Vagina (tissue), 2 donors: ENCODE data around the gene CHMP3. TPM values are rescaled to one million over a fixed set of nuclear protein-coding genes. Genes with fewer than 3 reads are reported as not detected.

Experiments
- DNase-seq, 2 donors: peaks; one replicate each; pipeline ENCODE4 v3.0.0-alpha.2; 2017; ENCODE audit errors: extremely low spot score in 2 of 2
- H3K27ac ChIP-seq: fragments of 200-600 bp; sonication (generic); one replicate; pipeline ENCODE4 v1.5.1; 2019
- H3K27me3 ChIP-seq: fragments of 200-600 bp; sonication (generic); one replicate; pipeline ENCODE4 v1.5.1; 2019
- H3K36me3 ChIP-seq, 2 donors: fragments of 200-600 bp; sonication (generic); one replicate each; pipeline ENCODE4 v1.5.1; 2017 to 2019
- H3K4me1 ChIP-seq: fragments of 200-600 bp; sonication (generic); one replicate; pipeline ENCODE4 v1.5.1; 2019
- H3K4me3 ChIP-seq, 2 donors: fragments of 200-600 bp; sonication (generic); 1 replicate in 1 of 2; 2 replicates in 1 of 2; pipeline ENCODE4 v1.5.1; 2016 to 2019
- H3K9me3 ChIP-seq: fragments of 200-600 bp; sonication (generic); one replicate; pipeline ENCODE4 v1.5.1; 2019
- CTCF ChIP-seq, 3 experiments: fragments of 450-650 bp in 2 of 3; fragments of 200-600 bp in 1 of 3; sonication (generic) in 1 of 3; IDR thresholded peaks; one replicate each; pipeline ENCODE4 v1.5.1; 2017 to 2019; ENCODE audit warnings: antibody characterized with exemption in 3 of 3, mild to moderate bottlenecking in 2 of 3, moderate library complexity in 2 of 3
- POLR2A ChIP-seq, 2 donors: fragments of 450-650 bp; IDR thresholded peaks; one replicate each; pipeline ENCODE4 v1.6.1; 2017; ENCODE audit warnings: antibody characterized with exemption in 2 of 2, mild to moderate bottlenecking in 2 of 2, moderate library complexity in 2 of 2
- POLR2AphosphoS5 ChIP-seq, 2 donors: sonication (generic); formaldehyde crosslinking; IDR thresholded peaks; one replicate each; pipeline ENCODE4 v1.9.0; 2017; ENCODE audit warnings: antibody characterized with exemption in 2 of 2, mild to moderate bottlenecking in 2 of 2, low read depth in 1 of 2; ENCODE audit not compliant: insufficient read depth in 1 of 2
- intact Hi-C: fragments of 100-400 bp; cut with DNase I; formaldehyde crosslinking; loops from one replicate; pipeline ENCODE4 v1.15.1; 2023
- total RNA-seq: library from RNA; depleted of rRNA; stranded (reverse); fragments of >200 nt; gene quantifications from one replicate; pipeline ENCODE4 v1.2.3, GENCODE V29; 2016

CHMP3 gene
- total RNA-seq, 1 donor from 2014 or later = 49.6 TPM

- Histone ChIP-seq H3K4me1 (no peaks in the 10 kb centered on the region), H3K36me3 (no peaks in the 10 kb centered on the region), H3K27me3 (no peaks in the 10 kb centered on the region), H3K4me3 (no peak overlapping the region), H3K9me3 (no peaks in the 10 kb centered on the region), H3K27ac (no peak overlapping the region)
- no peak for DNase-seq
- TF ChIP-seq POLR2A (IDR thresholded peaks at IDR 0.05) (no peak), POLR2AphosphoS5 (IDR thresholded peaks at IDR 0.05; ENCODE audit: insufficient read depth in 1 of 2, low read depth in 1 of 2) (no peak), CTCF (IDR thresholded peaks at IDR 0.05) (no peak)
- intact Hi-C loops = no loop called here
Measured at GRCh38 chr2:86519349-86519748, 43.9 kb downstream of the CHMP3 start.

- no peak for DNase-seq
- H3K9me3 ChIP-seq = no peaks in the 10 kb centered on the region
- H3K27me3 ChIP-seq = no peaks in the 10 kb centered on the region
- no peak overlapping the region for H3K27ac ChIP-seq
- H3K4me1 ChIP-seq = no peaks in the 10 kb centered on the region
- no peaks in the 10 kb centered on the region for H3K36me3 ChIP-seq
- TF ChIP-seq POLR2AphosphoS5 (IDR thresholded peaks at IDR 0.05; ENCODE audit: insufficient read depth in 1 of 2, low read depth in 1 of 2) (no peak), CTCF (IDR thresholded peaks at IDR 0.05) (no peak), POLR2A (IDR thresholded peaks at IDR 0.05) (no peak)
- H3K4me3 ChIP-seq = no peak overlapping the region
- intact Hi-C loops = no loop called here
Measured at GRCh38 chr2:86518481-86518880, 44.8 kb downstream of the CHMP3 start.

GRCh38 chr2:86513948-86514660 is 49.1 kb downstream of the CHMP3 start:
- intact Hi-C loops = no loop called here
- no peak overlapping the region for H3K4me3 ChIP-seq

GRCh38 chr2:86512892-86513291 is 50.4 kb downstream of the CHMP3 start:
- intact Hi-C loops = no loop called here
- no peaks in the 10 kb centered on the region for H3K27me3 ChIP-seq
- no peaks in the 10 kb centered on the region for H3K9me3 ChIP-seq
- no peak for DNase-seq
- peaks cover 0 to 24% of the 10 kb centered on the region in 2 donors for H3K36me3 ChIP-seq
- H3K4me1 ChIP-seq = peaks cover 24% of the 10 kb centered on the region
- TF ChIP-seq CTCF (IDR thresholded peaks at IDR 0.05) (no peak), POLR2AphosphoS5 (IDR thresholded peaks at IDR 0.05; ENCODE audit: insufficient read depth in 1 of 2, low read depth in 1 of 2) (no peak), POLR2A (IDR thresholded peaks at IDR 0.05) (no peak)
- H3K27ac ChIP-seq = no peak overlapping the region
- no peak overlapping the region for H3K4me3 ChIP-seq

More at GRCh38 chr2:86513948-86514660, 49.1 kb downstream of the CHMP3 start:
- TF ChIP-seq CTCF (IDR thresholded peaks at IDR 0.05) (no peak), POLR2AphosphoS5 (IDR thresholded peaks at IDR 0.05; ENCODE audit: insufficient read depth in 1 of 2, low read depth in 1 of 2) (no peak), POLR2A (IDR thresholded peaks at IDR 0.05) (no peak)
- Histone ChIP-seq H3K4me1 (peaks cover 24% of the 10 kb centered on the region), H3K9me3 (no peaks in the 10 kb centered on the region), H3K27ac (no peak overlapping the region), H3K27me3 (no peaks in the 10 kb centered on the region), H3K36me3 (peaks cover 0 to 13% of the 10 kb centered on the region in 2 donors)
- DNase-seq = no peak

GRCh38 chr2:86512034-86512433 is 51.2 kb downstream of the CHMP3 start:
- H3K9me3 ChIP-seq = no peaks in the 10 kb centered on the region
- no peak overlapping the region for H3K4me3 ChIP-seq
- H3K4me1 ChIP-seq = peaks cover 24% of the 10 kb centered on the region
- TF ChIP-seq POLR2AphosphoS5 (IDR thresholded peaks at IDR 0.05; ENCODE audit: insufficient read depth in 1 of 2, low read depth in 1 of 2) = no peak
- intact Hi-C loops = no loop called here
- no peak for DNase-seq
- no peaks in the 10 kb centered on the region for H3K27me3 ChIP-seq
- no peak overlapping the region for H3K27ac ChIP-seq
- peaks cover 0 to 31% of the 10 kb centered on the region in 2 donors for H3K36me3 ChIP-seq
